PC-3 (cell line): ENCODE data around the gene GP5. TPM values are rescaled to one million over a fixed set of nuclear protein-coding genes. Genes with fewer than 3 reads are reported as not detected.

ENCODE experiments used
- ATAC-seq: fragments of 200-7000 bp; cut with Tn5 transposase; 2 replicates; pipeline ENCODE4 v1.9.1; 2020; ENCODE audit warnings: mild to moderate bottlenecking, moderate library complexity
- BruUV-seq: library from RNA; stranded (reverse); fragments of 400-500 nt; replicated peaks from 2 replicates; lab custom pipeline; 2021; lab: Mats Ljungman, UMichigan
- CTCF ChIA-PET: fragments of 300-600 bp; sonication (Branson Sonifier 250); formaldehyde crosslinking; loops from one replicate; lab custom pipeline; 2022; ENCODE audit warnings: antibody characterized with exemption; lab: Charles Lee
- POLR2A ChIA-PET: fragments of 300-600 bp; sonication (Branson Sonifier 250); formaldehyde crosslinking; loops from one replicate; lab custom pipeline; 2022; ENCODE audit warnings: antibody characterized with exemption; ENCODE audit not compliant: unreplicated experiment; lab: Charles Lee
- DNase-seq: peaks from one replicate; pipeline ENCODE4 v3.0.0-alpha.2; 2015
- H2AFZ ChIP-seq: fragments of 300-600 bp; sonication (generic); 2 replicates; pipeline ENCODE4 v1.6.0; 2016; ENCODE audit warnings: antibody characterized with exemption, low read length
- H3F3A ChIP-seq: fragments of 300-600 bp; sonication (generic); one replicate; pipeline ENCODE4 v1.6.0; 2017; ENCODE audit warnings: antibody characterized with exemption, low read length, control low read depth, mild to moderate bottlenecking; ENCODE audit not compliant: unreplicated experiment
- H3K27ac ChIP-seq: fragments of 300-600 bp; sonication (generic); 2 replicates; pipeline ENCODE4 v1.5.1; 2016; ENCODE audit warnings: mild to moderate bottlenecking, low read length
- H3K27me3 ChIP-seq: fragments of 300-600 bp; sonication (generic); 2 replicates; pipeline ENCODE4 v1.6.1; 2016; ENCODE audit warnings: low read length, mixed read lengths
- H3K36me3 ChIP-seq: fragments of 300-600 bp; sonication (generic); 2 replicates; pipeline ENCODE4 v1.6.1; 2016; ENCODE audit warnings: low read depth, mixed run types, low read length, mixed read lengths
- H3K4me1 ChIP-seq: fragments of 300-600 bp; sonication (generic); 2 replicates; pipeline ENCODE4 v1.5.1; 2016; ENCODE audit warnings: low read length; ENCODE audit not compliant: insufficient read depth
- H3K4me2 ChIP-seq: fragments of 300-600 bp; sonication (generic); 2 replicates; pipeline ENCODE4 v1.6.0; 2016; ENCODE audit warnings: low read length
- H3K4me3 ChIP-seq: fragments of 300-600 bp; sonication (generic); 2 replicates; pipeline ENCODE4 v1.5.1; 2016; ENCODE audit warnings: mild to moderate bottlenecking, low read length, mixed read lengths
- H3K79me2 ChIP-seq: fragments of 300-600 bp; sonication (generic); 2 replicates; pipeline ENCODE4 v1.6.1; 2017; ENCODE audit warnings: low read length, mixed read lengths
- H3K9ac ChIP-seq: fragments of 300-600 bp; sonication (generic); 2 replicates; pipeline ENCODE4 v1.6.0; 2016; ENCODE audit warnings: mild to moderate bottlenecking, low read length
- H3K9me2 ChIP-seq: fragments of 300-600 bp; sonication (generic); replicated peaks from 2 replicates; pipeline ENCODE4 v1.6.1; 2016; ENCODE audit warnings: mixed run types, low read length, mixed read lengths
- H3K9me3 ChIP-seq: fragments of 300-600 bp; sonication (generic); 2 replicates; pipeline ENCODE4 v1.6.1; 2016; ENCODE audit warnings: low read length, mixed read lengths
- H4K20me1 ChIP-seq: fragments of 300-600 bp; sonication (generic); 2 replicates; pipeline ENCODE4 v1.6.1; 2016; ENCODE audit warnings: low read length, mixed read lengths
- CTCF ChIP-seq: fragments of 300-600 bp; sonication (generic); conservative IDR thresholded peaks from 2 replicates; pipeline ENCODE4 v1.5.1; 2017; ENCODE audit warnings: antibody characterized with exemption, low read depth, mild to moderate bottlenecking, low read length
- EZH2 ChIP-seq: fragments of 300-600 bp; sonication (generic); IDR thresholded peaks from one replicate; pipeline ENCODE4 v1.6.1; 2017; ENCODE audit warnings: antibody characterized with exemption, mild to moderate bottlenecking, low read length; ENCODE audit not compliant: unreplicated experiment
- EZH2phosphoT487 ChIP-seq: fragments of 300-600 bp; sonication (generic); IDR thresholded peaks from 2 replicates; pipeline ENCODE4 v1.6.1; 2018; ENCODE audit warnings: mild to moderate bottlenecking, antibody characterized with exemption, low read length, borderline replicate concordance
- intact Hi-C: fragments of 100-400 bp; cut with micrococcal nuclease; formaldehyde crosslinking; loops from 2 replicates; pipeline ENCODE4 v1.9.0; 2023
- total RNA-seq: library from RNA; depleted of rRNA; stranded (reverse); fragments of >200 nt; gene quantifications from 2 replicates; pipeline ENCODE4 v1.2.3, GENCODE V29; 2014

Gene GP5
- total RNA-seq, 1 experiment from 2014 or later = not detected

- Histone ChIP-seq H2AFZ (no peak overlapping the region), H3K4me3 (no peak overlapping the region), H3F3A (peaks cover 3% of the 10 kb centered on the region), H3K4me1 (peaks cover 9% of the 10 kb centered on the region), H3K4me2 (no peak overlapping the region), H3K27ac (no peak overlapping the region), H3K9me2 (no peaks in the 10 kb centered on the region), H3K36me3 (peaks cover 50% of the 10 kb centered on the region), H3K79me2 (no peaks in the 10 kb centered on the region), H3K9me3 (no peaks in the 10 kb centered on the region), H3K9ac (no peak overlapping the region), H4K20me1 (no peaks in the 10 kb centered on the region), H3K27me3 (no peaks in the 10 kb centered on the region)
- intact Hi-C loops = no loop called here
- ChIA-PET CTCF (no interaction called here), POLR2A (no interaction called here)
- DNase-seq = peak; percentile 9
- TF ChIP-seq EZH2 (no peak), CTCF (no peak), EZH2phosphoT487 (no peak)
- no TSS peak for BruUV-seq
- peak; percentile 75 for ATAC-seq
Measured at GRCh38 chr3:194422188-194422587, 23.1 kb upstream of the GP5 start.

DNA sequence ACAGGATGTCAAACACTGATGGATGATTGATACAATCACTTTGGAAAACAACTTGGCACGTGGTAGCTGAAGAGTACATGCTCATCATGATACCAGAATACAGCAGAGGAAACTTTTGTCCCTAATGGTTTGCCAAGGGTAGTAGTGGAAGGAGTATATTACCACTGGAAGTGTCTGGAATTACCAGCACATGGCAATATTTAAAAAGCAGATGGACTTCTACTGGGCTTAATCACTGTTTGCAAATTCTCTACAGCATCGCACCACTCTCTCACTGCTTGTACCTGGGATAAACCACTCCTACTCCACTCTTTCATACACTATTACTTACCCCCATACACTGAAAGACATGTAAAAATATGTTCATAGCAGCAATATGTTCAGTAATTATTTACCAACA lies 19.6 kb upstream of the GP5 start:
- TF ChIP-seq EZH2phosphoT487 (no peak), CTCF (no peak), EZH2 (no peak)
- ChIA-PET POLR2A (no interaction called here), CTCF (no interaction called here)
- no peak overlapping the region for H3K4me2 ChIP-seq
- H2AFZ ChIP-seq = no peak overlapping the region
- intact Hi-C loops = no loop called here
- no peaks in the 10 kb centered on the region for H3K27me3 ChIP-seq
- DNase-seq (no peak), ATAC-seq (no peak)
- no peak overlapping the region for H3K27ac ChIP-seq
- no TSS peak for BruUV-seq
- no peaks in the 10 kb centered on the region for H3K79me2 ChIP-seq
- no peaks in the 10 kb centered on the region for H3K9me2 ChIP-seq
- H3K9me3 ChIP-seq = no peaks in the 10 kb centered on the region
- no peaks in the 10 kb centered on the region for H3F3A ChIP-seq
- no peak overlapping the region for H3K4me3 ChIP-seq
- peaks cover 25% of the 10 kb centered on the region for H3K36me3 ChIP-seq
- H4K20me1 ChIP-seq = no peaks in the 10 kb centered on the region
- H3K4me1 ChIP-seq = no peaks in the 10 kb centered on the region
- H3K9ac ChIP-seq = no peak overlapping the region

- peak; percentile 55 for DNase-seq
- Histone ChIP-seq H3K27me3 (no peaks in the 10 kb centered on the region), H3K9ac (no peak overlapping the region), H3K4me2 (no peak overlapping the region), H3K4me1 (peaks cover 8% of the 10 kb centered on the region; the same call in 1 of the 2 replicates), H3K9me2 (no peaks in the 10 kb centered on the region), H3K27ac (no peak overlapping the region), H3K9me3 (no peaks in the 10 kb centered on the region), H3F3A (no peaks in the 10 kb centered on the region), H4K20me1 (no peaks in the 10 kb centered on the region), H3K4me3 (no peak overlapping the region), H2AFZ (no peak overlapping the region), H3K79me2 (no peaks in the 10 kb centered on the region), H3K36me3 (peaks cover 5% of the 10 kb centered on the region; the same call in 1 of the 2 replicates)
- no peak for TF ChIP-seq CTCF
- no peak for TF ChIP-seq EZH2
- no peak for TF ChIP-seq EZH2phosphoT487
- BruUV-seq = no TSS peak
- ChIA-PET CTCF (interaction anchor here (0.6 to 1.0 kb wide), 2 partner anchors 64 to 65 kb away, joined by 4 to 6 read pairs; no protein-coding TSS in a partner anchor), POLR2A (no interaction called here)
- intact Hi-C loops = no loop called here
- ATAC-seq = peak; percentile 96
Measured at GRCh38 chr3:194407423-194407822, 8.4 kb upstream of the GP5 start.
